ENCODE results near the gene SPDYE4. TPM values are rescaled to one million over a fixed set of nuclear protein-coding genes. Genes with fewer than 3 reads are reported as not detected.

SPDYE4 gene
- total RNA-seq, 1 donor from 2014 or later: not detected

DNA sequence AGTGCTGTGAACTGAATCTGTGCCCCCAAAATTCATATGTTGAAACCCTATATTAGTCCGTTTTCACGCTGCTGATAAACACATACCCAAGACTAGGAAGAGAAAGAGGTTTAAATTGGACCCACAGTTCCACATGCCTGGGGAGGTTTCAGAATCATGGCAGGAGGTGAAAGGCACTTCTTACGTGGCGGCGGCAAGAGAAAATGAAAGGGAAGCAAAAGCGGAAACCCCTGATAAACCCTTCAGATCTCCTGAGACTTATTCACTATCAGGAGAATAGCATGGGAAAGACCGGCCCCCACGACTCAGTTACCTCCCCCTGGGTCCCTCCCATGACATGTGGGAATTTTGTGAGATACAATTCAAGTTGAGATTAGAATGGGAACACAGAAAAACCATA lies 3.7 kb upstream of the SPDYE4 start:
- peaks cover 1% of the 10 kb centered on the region for H3K36me3 Mint-ChIP-seq (ENCODE audit: low read depth, unreplicated experiment)
- Histone ChIP-seq H3K9ac (ENCODE audit: low read length) (no peak overlapping the region), H3K4me1 (ENCODE audit: insufficient read depth, low read length) (no peaks in the 10 kb centered on the region), H3K9me3 (ENCODE audit: insufficient read depth, low read depth, low read length) (peaks cover 3% of the 10 kb centered on the region), H4K20me1 (ENCODE audit: insufficient read depth, low read length) (no peaks in the 10 kb centered on the region), H3K4me2 (ENCODE audit: low read length) (no peak overlapping the region), H3K27me3 (ENCODE audit: insufficient read depth, low read length) (peaks cover 7% of the 10 kb centered on the region), H3K27ac (ENCODE audit: low read depth, low read length) (no peak overlapping the region), H2AFZ (ENCODE audit: low read depth, low read length) (no peak overlapping the region), H3K79me2 (ENCODE audit: insufficient read depth, low read length) (no peaks in the 10 kb centered on the region), H3K4me3 (ENCODE audit: insufficient read depth, low read depth, low read length) (no peak overlapping the region), H3K36me3 (ENCODE audit: insufficient read depth, low read length) (no peaks in the 10 kb centered on the region)
- H3K4me1 Mint-ChIP-seq (ENCODE audit: low read depth, unreplicated experiment): no peaks in the 10 kb centered on the region
- H3K4me3 Mint-ChIP-seq (ENCODE audit: unreplicated experiment): no peak overlapping the region
- peaks cover 16% of the 10 kb centered on the region for H3K9me3 Mint-ChIP-seq (ENCODE audit: unreplicated experiment)
- H3K27me3 Mint-ChIP-seq (ENCODE audit: low read depth, unreplicated experiment): peaks cover 19% of the 10 kb centered on the region
- no peak for TF ChIP-seq CTCF (IDR thresholded peaks at IDR 0.05; ENCODE audit: insufficient read depth, low read depth, low read length)
- TF ChIP-seq EZH2 (IDR thresholded peaks at IDR 0.05; ENCODE audit: insufficient read depth, low read length): no peak
- no peak overlapping the region for H3K27ac Mint-ChIP-seq (ENCODE audit: unreplicated experiment)
- DNase-seq (ENCODE audit: low read depth) (no peak), FAIRE-seq (no peak)

GRCh38 chr17:8757189-8757588 lies 1.2 kb downstream of the SPDYE4 start:
- H3K27ac ChIP-seq (ENCODE audit: low read depth, low read length): no peak overlapping the region
- Mint-ChIP-seq H3K36me3 (ENCODE audit: low read depth, unreplicated experiment) (peaks cover 1% of the 10 kb centered on the region), H3K4me1 (ENCODE audit: low read depth, unreplicated experiment) (no peaks in the 10 kb centered on the region), H3K4me3 (ENCODE audit: unreplicated experiment) (no peak overlapping the region), H3K9me3 (ENCODE audit: unreplicated experiment) (peaks cover 13% of the 10 kb centered on the region), H3K27ac (ENCODE audit: unreplicated experiment) (no peak overlapping the region), H3K27me3 (ENCODE audit: low read depth, unreplicated experiment) (peaks cover 37% of the 10 kb centered on the region)
- no peak overlapping the region for H3K4me3 ChIP-seq (ENCODE audit: insufficient read depth, low read depth, low read length)
- FAIRE-seq (no peak), DNase-seq (ENCODE audit: low read depth) (no peak)
- no peaks in the 10 kb centered on the region for H4K20me1 ChIP-seq (ENCODE audit: insufficient read depth, low read length)
- no peak overlapping the region for H2AFZ ChIP-seq (ENCODE audit: low read depth, low read length)
- peaks cover 2% of the 10 kb centered on the region for H3K9me3 ChIP-seq (ENCODE audit: insufficient read depth, low read depth, low read length)
- TF ChIP-seq EZH2 (IDR thresholded peaks at IDR 0.05; ENCODE audit: insufficient read depth, low read length) (no peak), CTCF (IDR thresholded peaks at IDR 0.05; ENCODE audit: insufficient read depth, low read depth, low read length) (no peak)
- no peaks in the 10 kb centered on the region for H3K79me2 ChIP-seq (ENCODE audit: insufficient read depth, low read length)
- H3K27me3 ChIP-seq (ENCODE audit: insufficient read depth, low read length): peaks cover 10% of the 10 kb centered on the region
- H3K4me1 ChIP-seq (ENCODE audit: insufficient read depth, low read length): no peaks in the 10 kb centered on the region
- no peak overlapping the region for H3K4me2 ChIP-seq (ENCODE audit: low read length)
- no peak overlapping the region for H3K9ac ChIP-seq (ENCODE audit: low read length)
- no peaks in the 10 kb centered on the region for H3K36me3 ChIP-seq (ENCODE audit: insufficient read depth, low read length)

- Histone ChIP-seq H3K4me1 (ENCODE audit: insufficient read depth, low read length) (no peaks in the 10 kb centered on the region), H3K9ac (ENCODE audit: low read length) (no peak overlapping the region)
- peaks cover 9% of the 10 kb centered on the region for H3K9me3 Mint-ChIP-seq (ENCODE audit: unreplicated experiment)
These were observed 2.6 kb downstream of the SPDYE4 start for GRCh38 chr17:8755590-8756255.

More at GRCh38 chr17:8755590-8756255, 2.6 kb downstream of the SPDYE4 start:
- H3K4me1 Mint-ChIP-seq (ENCODE audit: low read depth, unreplicated experiment): no peaks in the 10 kb centered on the region
- peaks cover 36% of the 10 kb centered on the region for H3K27me3 Mint-ChIP-seq (ENCODE audit: low read depth, unreplicated experiment)
- no peak overlapping the region for H3K4me2 ChIP-seq (ENCODE audit: low read length)
- DNase-seq (ENCODE audit: low read depth) (no peak), FAIRE-seq (no peak)
- no peak overlapping the region for H3K27ac Mint-ChIP-seq (ENCODE audit: unreplicated experiment)
- H3K4me3 Mint-ChIP-seq (ENCODE audit: unreplicated experiment): no peak overlapping the region
- no peaks in the 10 kb centered on the region for H3K36me3 ChIP-seq (ENCODE audit: insufficient read depth, low read length)
- no peaks in the 10 kb centered on the region for H3K79me2 ChIP-seq (ENCODE audit: insufficient read depth, low read length)
- H2AFZ ChIP-seq (ENCODE audit: low read depth, low read length): no peak overlapping the region
- H3K4me3 ChIP-seq (ENCODE audit: insufficient read depth, low read depth, low read length): no peak overlapping the region
- H3K36me3 Mint-ChIP-seq (ENCODE audit: low read depth, unreplicated experiment): peaks cover 1% of the 10 kb centered on the region
- H3K9me3 ChIP-seq (ENCODE audit: insufficient read depth, low read depth, low read length): no peaks in the 10 kb centered on the region
- TF ChIP-seq CTCF (IDR thresholded peaks at IDR 0.05; ENCODE audit: insufficient read depth, low read depth, low read length) (no peak), EZH2 (IDR thresholded peaks at IDR 0.05; ENCODE audit: insufficient read depth, low read length) (no peak)
- peaks cover 7% of the 10 kb centered on the region for H3K27me3 ChIP-seq (ENCODE audit: insufficient read depth, low read length)
- no peaks in the 10 kb centered on the region for H4K20me1 ChIP-seq (ENCODE audit: insufficient read depth, low read length)
- H3K27ac ChIP-seq (ENCODE audit: low read depth, low read length): no peak overlapping the region

All from astrocyte (in vitro differentiated cells and primary cell).